Measurements from ENCODE around the gene CTNNBIP1.
A peak's percentile ranks its signal among the peaks of the same experiment; 100 is the strongest.
"Not testable (repeated sequence)": the region's sequence is repeated elsewhere in the genome, so short reads cannot be mapped to it uniquely, and the experiment has no call there.

The CTNNBIP1 gene

DNA sequence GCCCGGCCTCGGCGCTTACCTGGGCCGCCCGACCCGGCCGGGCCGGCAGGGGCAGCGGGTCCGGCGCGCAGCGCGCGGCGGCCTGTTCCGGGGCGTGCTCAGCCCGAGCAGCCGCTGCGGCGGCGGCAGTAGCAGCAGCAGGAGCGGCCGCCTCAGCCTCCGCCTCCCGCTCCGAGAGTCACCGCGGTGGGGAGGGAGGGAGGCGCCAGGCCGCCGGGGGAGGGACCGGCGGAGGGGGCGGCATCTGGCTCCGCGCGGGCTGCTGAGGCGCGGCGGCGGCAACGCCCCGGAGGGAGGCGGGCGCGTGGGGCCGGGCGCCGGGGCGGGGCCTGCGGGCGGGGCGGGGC, at the start of gene CTNNBIP1:
Gene CTNNBIP1 (minus strand): TSS at position 194 of the 347 bp plus-strand sequence. CDS start 38,205 bp downstream, outside the sequence.
- no peak for DNase-seq

DNA sequence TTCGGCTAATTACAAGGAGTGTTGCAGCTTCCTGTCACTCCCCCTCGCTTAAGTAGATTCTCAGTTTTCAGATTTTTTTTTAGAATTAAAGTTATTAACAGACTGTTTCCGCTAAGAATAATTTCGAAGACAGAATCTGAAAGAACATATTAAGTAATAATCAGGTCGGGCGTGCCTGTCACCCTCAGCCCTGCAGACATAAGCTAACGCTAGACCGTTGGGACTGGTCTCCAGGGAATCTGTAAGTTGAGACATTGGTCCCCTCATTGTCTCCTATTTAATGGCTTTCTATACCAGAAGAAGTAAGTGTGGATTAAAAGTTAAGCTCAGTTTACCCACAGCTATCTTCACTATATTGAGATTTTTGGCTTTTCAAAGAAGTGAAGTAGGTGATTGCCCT, 47.7 kb upstream of the CTNNBIP1 start:
- no peak for DNase-seq

- DNase-seq: no peak
These were observed 36.2 kb upstream of the CTNNBIP1 start for GRCh38 chr1:9946315-9946714.

DNA sequence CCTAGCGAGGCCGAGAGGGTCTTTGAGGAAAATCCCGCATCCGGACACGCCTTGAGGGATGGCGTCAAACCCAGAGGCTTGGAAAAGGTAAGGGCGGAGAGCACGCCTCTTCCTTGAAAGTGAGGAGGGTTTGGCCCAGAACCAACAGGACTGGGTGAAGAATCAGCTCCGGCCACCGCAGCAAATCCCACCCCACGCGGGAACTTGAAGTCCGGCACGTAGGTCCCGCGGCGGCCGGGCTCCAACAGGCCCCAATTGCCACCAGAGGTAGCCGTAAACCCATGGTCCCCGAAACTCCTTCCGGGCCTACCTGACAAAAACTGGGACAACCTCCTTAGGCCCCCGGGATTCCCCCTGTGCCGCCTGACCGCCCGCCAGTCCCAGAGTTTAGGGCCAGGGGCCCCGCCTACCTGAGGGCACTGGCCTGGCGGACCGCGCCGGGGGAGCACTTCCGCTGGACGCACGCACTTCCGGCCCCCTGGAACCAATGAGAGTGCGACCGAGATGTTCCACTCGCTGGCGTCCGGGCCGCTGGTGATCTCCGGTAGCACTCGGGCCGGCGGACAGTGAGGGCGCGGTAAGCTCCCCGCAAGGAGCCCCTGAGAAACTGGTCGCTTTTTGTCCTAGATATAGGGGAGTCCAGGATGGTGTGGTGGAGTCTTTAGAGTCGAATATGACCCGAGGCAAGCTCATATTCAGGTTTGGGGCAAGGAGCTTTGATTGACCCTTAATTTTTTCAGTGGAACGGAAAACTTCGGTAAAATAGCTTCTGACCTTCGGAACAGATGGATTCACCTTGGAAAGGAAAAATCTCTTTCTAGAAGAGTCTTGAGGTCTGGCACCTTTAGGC, 33.1 kb upstream of the CTNNBIP1 start, which contains the start of the genes LZIC and NMNAT1:
Gene LZIC (minus strand): TSS at position 453 of the 850 bp plus-strand sequence. CDS start 6,772 bp downstream, outside the sequence.
Gene NMNAT1 (plus strand): TSS at position 537 of the 850 bp plus-strand sequence. CDS start 28,599 bp downstream, outside the sequence.
- peak; percentile 95 for DNase-seq

DNA sequence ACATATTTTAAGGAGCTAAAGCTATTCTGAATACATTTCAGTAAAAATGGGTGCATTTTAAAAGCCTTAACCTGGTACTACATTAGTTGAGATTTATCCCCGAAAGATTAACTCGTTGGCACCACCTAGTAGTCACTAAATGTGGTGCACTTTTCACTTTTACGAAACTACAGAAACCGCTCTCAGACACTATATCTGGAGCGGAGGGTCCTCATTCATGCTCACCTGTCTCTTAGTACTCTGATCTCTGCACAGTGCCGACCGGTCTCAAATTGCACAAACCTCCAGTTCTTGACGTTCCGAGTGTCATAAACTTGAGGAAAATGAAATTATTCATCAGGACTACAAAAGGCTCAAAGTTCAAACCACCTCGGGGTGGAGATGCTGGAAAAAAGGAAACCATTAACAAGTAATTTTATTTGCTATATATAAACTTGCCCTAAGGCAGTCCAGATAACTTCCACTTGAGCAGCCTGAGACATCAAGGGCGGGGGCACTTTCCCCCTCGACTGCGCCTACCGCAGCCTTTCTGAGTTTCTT, 32.4 kb upstream of the CTNNBIP1 start:
- DNase-seq: peak; percentile 11

DNA sequence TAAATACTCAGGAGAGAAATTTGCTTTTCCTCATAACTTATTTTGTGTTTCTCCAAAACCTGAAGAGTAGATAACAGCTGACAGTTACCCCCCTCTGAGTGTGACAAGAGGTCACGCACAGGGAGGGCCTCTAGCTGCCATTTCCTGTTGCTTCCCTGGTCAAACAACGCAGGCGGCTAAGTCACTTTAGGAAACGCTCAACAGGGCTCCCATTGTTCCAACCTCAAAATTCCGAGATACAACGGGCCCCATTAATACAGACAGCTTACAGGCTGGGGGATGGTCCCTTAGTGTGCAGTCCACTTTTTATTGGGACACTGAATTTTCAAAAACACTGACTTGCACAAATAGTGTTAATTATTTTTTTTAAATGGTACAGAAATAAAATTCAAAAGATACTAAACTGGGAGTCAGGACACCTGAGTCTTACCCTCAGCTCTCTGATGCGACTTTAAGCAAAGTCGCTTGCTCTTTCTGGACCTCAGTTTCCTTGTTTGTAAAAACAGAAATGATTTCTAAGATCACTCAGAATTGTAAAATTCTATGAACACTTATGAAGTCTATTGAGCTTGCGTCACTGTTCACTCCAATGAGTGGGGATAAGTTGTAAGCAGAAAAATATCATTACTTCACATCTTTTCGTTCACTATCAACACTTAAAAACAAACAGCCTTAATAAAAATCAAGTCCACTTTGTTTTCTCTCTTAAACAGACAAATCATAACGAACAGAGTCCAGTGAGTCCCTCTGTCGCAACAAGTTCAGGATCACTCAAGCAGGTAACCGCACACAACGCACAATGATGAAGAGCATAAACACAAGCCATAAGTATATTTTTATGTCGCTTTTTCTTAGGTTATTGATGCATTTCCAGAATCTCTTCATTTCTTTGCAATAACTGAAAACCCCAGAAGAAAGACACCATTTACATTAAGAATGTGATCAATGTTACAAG, 19.6 kb upstream of the CTNNBIP1 start:
- DNase-seq: no peak

- DNase-seq: no peak
These were observed 17.2 kb upstream of the CTNNBIP1 start for GRCh38 chr1:9927259-9927658.

DNA sequence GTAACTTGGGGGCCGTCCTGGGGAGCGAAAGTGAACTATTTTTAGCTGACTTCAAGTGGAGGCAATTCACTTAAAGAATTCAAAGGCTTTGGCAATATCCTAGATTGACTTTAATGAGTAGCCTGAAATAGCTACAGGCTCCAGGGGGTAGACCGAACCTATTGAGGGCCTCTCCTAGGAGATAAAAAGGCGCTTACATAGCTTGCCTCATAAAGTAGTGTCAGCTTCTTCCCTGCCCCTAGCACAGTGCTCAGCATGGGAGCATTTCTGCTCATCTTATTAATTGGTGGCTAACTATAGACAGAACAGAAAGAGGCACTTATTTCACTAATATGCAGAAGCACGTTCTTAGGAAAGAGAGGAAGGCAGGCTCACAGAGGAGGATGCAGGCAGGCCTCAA, 12.3 kb upstream of the CTNNBIP1 start:
- DNase-seq: no peak

GRCh38 chr1:9920606-9921005, 10.5 kb upstream of the CTNNBIP1 start:
- DNase-seq: no peak

DNA sequence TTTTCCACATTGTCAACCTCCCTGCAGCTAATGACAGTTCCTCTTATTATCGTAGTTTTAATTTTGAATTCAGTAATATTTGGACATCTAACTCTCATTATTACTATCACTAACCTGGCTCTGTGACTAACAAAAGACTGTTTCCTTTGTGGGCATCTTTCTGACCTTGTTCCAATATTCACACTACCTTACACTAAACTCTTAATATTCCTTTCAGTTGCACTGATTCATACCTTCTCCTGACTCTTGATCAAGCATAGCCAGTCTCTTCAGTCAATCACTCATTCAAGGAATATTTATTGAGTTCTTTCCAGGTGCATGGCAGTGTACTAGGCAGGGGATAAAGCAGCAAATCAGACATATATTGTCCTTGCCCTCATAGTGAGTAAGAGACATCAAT, 7.8 kb upstream of the CTNNBIP1 start:
- DNase-seq: no peak

DNA sequence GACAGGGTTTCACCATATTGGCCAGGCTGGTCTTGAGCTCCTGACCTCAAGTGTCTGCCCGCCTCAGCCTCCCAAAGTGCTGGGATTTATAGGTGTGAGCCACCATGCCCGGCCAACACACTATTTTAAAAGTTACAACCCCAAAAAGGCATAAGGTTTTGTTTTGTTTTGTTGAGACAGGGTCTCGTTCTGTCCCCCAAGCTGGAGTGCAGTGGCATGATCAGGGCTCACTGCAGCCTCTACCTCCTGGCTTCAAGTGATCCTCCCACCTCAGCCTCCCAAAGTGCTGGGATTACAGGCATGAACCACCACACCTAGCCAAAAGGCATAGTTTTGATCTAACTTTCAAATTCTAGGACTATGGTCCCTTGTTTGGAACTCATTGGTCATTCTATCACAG, 7.4 kb upstream of the CTNNBIP1 start:
- DNase-seq: not testable (repeated sequence)

DNA sequence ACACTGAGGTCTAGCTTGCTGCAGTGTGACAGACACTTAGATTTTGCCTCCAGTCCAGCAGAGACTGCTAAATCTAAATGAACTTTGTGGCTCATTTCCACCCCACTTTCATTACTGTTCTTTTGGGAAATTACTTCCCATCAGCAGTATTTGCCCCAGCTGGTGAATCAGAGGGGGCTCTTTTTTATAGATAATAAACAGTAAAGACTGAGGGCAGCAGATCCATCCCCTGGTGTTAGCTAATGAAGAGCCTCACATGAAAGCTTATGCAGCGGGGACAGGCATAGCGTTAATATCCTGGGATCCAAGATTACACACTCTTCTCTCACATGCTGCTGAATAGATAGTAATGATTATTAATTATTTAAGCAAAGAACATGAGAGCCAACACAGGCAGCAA, 6.4 kb upstream of the CTNNBIP1 start:
- DNase-seq: no peak

GRCh38 chr1:9914610-9914937, 4.5 kb upstream of the CTNNBIP1 start:
- DNase-seq: no peak

- no peak for DNase-seq
These were observed 2.3 kb upstream of the CTNNBIP1 start for GRCh38 chr1:9912264-9912936.

DNA sequence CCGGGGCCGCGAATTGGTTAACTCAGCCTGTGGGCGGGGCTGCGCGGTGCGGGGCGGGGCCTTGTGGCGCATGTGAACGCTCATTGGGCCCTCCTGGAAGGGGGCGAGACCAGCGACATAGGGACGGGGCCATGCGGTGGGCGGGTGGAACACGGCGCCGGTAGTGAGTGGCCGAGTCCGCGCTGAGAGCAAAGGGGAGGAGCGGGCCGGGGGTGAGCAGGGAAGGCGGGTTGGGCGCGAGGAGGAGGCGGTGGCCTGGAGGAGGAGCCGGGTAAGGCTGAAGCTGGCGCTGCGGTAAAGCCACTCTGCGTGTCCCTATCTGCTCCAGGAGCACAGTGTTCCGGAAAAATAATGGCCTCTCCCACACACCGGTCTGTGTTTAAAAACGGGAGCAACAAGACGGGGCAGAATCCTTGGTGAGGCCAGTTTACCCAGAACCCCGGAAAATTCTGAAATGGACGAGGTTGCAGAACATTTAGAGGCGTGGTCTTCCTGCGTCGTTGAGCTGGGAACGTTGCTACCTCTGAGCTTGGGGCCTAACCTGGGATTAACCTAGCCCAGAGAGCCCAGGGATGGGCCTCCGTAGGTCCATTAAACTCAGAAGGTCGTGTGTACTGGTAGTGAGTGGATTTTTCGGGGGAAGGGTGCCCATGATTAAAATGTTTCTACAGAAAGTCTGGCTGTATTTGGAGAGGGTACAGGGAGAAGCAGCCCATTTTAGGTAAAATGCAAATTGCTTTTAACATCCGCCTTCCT, 532 bp upstream of the CTNNBIP1 start:
- DNase-seq: peak; percentile 98

DNA sequence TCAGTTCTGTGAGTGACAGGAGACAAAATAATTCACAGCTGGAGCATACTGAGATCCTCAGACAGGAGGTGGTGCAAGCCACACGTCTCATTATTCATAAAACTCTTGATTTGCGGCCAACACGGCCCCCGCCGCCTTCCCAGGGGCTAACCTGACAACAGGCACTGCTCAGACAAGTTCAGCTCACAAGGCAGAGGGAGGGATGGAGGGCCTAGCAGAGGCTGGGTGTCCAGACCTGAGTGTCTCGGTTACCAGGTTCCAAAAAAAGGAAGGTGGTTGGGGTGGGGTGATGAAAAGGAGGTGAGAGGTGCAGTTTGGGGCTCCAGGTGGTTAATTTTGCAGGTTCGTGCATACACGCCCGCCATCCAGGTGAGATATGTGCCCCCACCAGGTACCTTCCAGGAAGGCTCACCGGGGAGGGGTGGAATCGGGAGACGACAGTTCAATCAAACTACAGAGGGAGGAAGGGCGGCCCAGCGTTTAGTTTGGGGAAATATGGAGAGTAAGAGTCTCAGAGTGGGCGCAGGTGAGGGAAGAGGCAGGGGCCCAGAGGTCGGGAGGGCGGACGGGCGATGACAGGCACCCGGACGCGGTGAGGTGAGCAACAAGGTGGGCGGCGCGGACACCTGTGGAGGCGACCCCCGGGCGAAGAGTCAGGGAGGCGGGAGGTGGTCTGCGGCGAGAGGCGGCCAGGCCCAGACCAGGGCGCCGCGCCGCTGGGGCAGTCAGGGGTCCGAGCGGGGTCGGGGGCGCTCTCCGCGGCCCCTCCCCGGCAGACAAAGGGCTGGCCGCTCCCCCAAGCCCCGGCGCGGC, 629 bp downstream of the CTNNBIP1 start:
- DNase-seq: no peak

DNA sequence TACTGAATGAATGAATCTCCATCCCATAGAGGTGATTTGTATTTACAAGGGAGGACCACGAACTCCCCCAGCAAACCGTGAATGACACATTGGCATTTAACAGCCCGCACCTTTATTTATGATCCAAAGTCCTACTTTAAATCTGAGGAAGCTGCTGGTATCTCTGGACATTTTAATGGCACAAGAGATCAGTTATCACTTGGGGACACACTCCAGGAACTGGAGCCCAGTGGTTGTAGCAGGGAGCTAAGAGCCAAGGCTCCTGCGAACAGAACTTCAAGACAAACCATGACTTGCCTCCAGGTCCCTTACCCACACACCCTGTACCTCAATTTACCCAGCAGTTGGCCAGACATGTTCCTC, 1.2 kb downstream of the CTNNBIP1 start:
- DNase-seq: no peak

- no peak for DNase-seq
These were observed 2.6 kb downstream of the CTNNBIP1 start for GRCh38 chr1:9907441-9907840.

GRCh38 chr1:9906466-9906865, 3.6 kb downstream of the CTNNBIP1 start:
- no peak for DNase-seq

GRCh38 chr1:9905010-9905409, 5.1 kb downstream of the CTNNBIP1 start:
- DNase-seq: no peak

GRCh38 chr1:9904596-9904995, 5.5 kb downstream of the CTNNBIP1 start:
- DNase-seq: no peak

All from amniotic stem cell (primary cell).